Stomach (tissue), 4 donors: ENCODE measurements around the gene CENPM.

Experiments used
- POLR2A ChIP-seq, 4 donors: fragments of 450-650 bp; IDR thresholded peaks; one replicate each; pipeline ENCODE4 v1.6.1; 2016; ENCODE audit warnings: antibody characterized with exemption in 4 of 4, control low read depth in 2 of 4, mild to moderate bottlenecking in 1 of 4, moderate library complexity in 1 of 4
- TF ChIP-seq, protein P1 (sequence below), 7 experiments: fragments of 450-650 bp in 4 of 7; fragments of 200-600 bp in 3 of 7; sonication (generic) in 3 of 7; IDR thresholded peaks; one replicate each; pipeline ENCODE4 v1.5.1; 2016 to 2019; ENCODE audit warnings: antibody characterized with exemption in 7 of 7, control low read depth in 2 of 7, mild to moderate bottlenecking in 1 of 7

DNA sequence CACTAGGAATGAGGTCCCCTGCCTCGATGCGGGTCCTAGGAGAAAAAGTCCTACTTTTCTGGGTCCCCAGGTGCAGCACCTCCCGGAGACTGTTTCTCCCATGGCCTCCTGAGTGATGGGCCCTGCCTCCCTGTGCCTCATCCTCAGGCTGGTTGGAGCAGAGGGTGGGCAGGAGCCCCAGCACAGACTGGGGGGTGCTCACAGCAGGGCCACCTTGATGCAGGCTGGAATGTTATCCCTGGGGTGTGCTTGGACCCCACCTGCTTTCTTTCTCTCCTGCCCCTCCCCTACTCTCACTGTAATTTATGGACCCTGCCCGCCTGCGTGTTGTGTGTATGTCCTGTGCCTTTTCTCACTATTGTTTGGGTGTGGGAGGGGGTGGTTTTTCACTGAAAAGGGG lies 40.1 kb downstream of the CENPM start:
- TF ChIP-seq, protein P1, sequence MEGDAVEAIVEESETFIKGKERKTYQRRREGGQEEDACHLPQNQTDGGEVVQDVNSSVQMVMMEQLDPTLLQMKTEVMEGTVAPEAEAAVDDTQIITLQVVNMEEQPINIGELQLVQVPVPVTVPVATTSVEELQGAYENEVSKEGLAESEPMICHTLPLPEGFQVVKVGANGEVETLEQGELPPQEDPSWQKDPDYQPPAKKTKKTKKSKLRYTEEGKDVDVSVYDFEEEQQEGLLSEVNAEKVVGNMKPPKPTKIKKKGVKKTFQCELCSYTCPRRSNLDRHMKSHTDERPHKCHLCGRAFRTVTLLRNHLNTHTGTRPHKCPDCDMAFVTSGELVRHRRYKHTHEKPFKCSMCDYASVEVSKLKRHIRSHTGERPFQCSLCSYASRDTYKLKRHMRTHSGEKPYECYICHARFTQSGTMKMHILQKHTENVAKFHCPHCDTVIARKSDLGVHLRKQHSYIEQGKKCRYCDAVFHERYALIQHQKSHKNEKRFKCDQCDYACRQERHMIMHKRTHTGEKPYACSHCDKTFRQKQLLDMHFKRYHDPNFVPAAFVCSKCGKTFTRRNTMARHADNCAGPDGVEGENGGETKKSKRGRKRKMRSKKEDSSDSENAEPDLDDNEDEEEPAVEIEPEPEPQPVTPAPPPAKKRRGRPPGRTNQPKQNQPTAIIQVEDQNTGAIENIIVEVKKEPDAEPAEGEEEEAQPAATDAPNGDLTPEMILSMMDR (IDR thresholded peaks at IDR 0.05) = no peak
- TF ChIP-seq POLR2A (IDR thresholded peaks at IDR 0.05) = no peak
